Measurements from ENCODE around the gene NELFB. TPM values are rescaled to one million over a fixed set of nuclear protein-coding genes. Genes with fewer than 3 reads are reported as not detected.

NELFB gene
- polyA plus RNA-seq, 4 donors, result 34.7 to 62.5 (median 40.1) TPM

- 90 to 94% (median 91%) methylated on average over 30 to 34 of the region's 34 CpGs for WGBS, 3 donors
- H3K36me3 ChIP-seq (ENCODE audit: control insufficient read depth in 3 of 3, insufficient read depth in 2 of 3, low read depth in 1 of 3, low read length in 3 of 3), result peaks cover 7 to 91% (median 11%) of the 10 kb centered on the region in 3 donors
- H3K4me3 ChIP-seq (ENCODE audit: low read depth in 1 of 3, low read length in 3 of 3), result no peak overlapping the region
- FAIRE-seq (no peak), DNase-seq (no peak)
- peaks cover 0 to 8% (median 3%) of the 10 kb centered on the region in 3 donors for H3K4me1 ChIP-seq (ENCODE audit: control insufficient read depth in 3 of 3, insufficient read depth in 2 of 3, low read depth in 1 of 3, low read length in 2 of 3)
- no peaks in the 10 kb centered on the region for H3K9me3 ChIP-seq (ENCODE audit: control insufficient read depth in 2 of 2, insufficient read depth in 1 of 2, low read depth in 1 of 2, low read length in 1 of 2)
- H3K27ac ChIP-seq (ENCODE audit: low read depth in 1 of 3, low read length in 2 of 3), result no peak overlapping the region
- H3K27me3 ChIP-seq (ENCODE audit: control insufficient read depth in 3 of 3, insufficient read depth in 3 of 3, low read length in 3 of 3), result no peaks in the 10 kb centered on the region
Observed at GRCh38 chr9:137266585-137267453, 11.7 kb downstream of the NELFB start.

- Histone ChIP-seq H3K27ac (ENCODE audit: low read depth in 1 of 3, low read length in 2 of 3) (peak overlapping the region in 1 of 3 donors; percentile 28), H3K9me3 (ENCODE audit: control insufficient read depth in 2 of 2, insufficient read depth in 1 of 2, low read depth in 1 of 2, low read length in 1 of 2) (peaks cover 0 to 2% of the 10 kb centered on the region in 2 donors), H3K4me1 (ENCODE audit: control insufficient read depth in 3 of 3, insufficient read depth in 2 of 3, low read depth in 1 of 3, low read length in 2 of 3) (peaks cover 0 to 8% (median 3%) of the 10 kb centered on the region in 3 donors), H3K4me3 (ENCODE audit: low read depth in 1 of 3, low read length in 3 of 3) (no peak overlapping the region), H3K36me3 (ENCODE audit: control insufficient read depth in 3 of 3, insufficient read depth in 2 of 3, low read depth in 1 of 3, low read length in 3 of 3) (peaks cover 7 to 96% (median 13%) of the 10 kb centered on the region in 3 donors), H3K27me3 (ENCODE audit: control insufficient read depth in 3 of 3, insufficient read depth in 3 of 3, low read length in 3 of 3) (no peaks in the 10 kb centered on the region)
- FAIRE-seq, result no peak
- DNase-seq, result no peak
- WGBS, 3 donors, result 85 to 91% (median 85%) methylated on average over 6 of the region's 6 CpGs
Observed at GRCh38 chr9:137267933-137268355, 12.8 kb downstream of the NELFB start.

GRCh38 chr9:137268538-137269201 lies 13.5 kb downstream of the NELFB start:
- no peak overlapping the region for H3K4me3 ChIP-seq (ENCODE audit: low read depth in 1 of 3, low read length in 3 of 3)
- H3K27ac ChIP-seq (ENCODE audit: low read depth in 1 of 3, low read length in 2 of 3), result peak overlapping the region in 1 of 3 donors; percentile 76
- FAIRE-seq (no peak), DNase-seq (no peak)
- WGBS, 3 donors, result 66 to 72% (median 68%) methylated on average over 19 of the region's 19 CpGs
- peaks cover 7 to 98% (median 13%) of the 10 kb centered on the region in 3 donors for H3K36me3 ChIP-seq (ENCODE audit: control insufficient read depth in 3 of 3, insufficient read depth in 2 of 3, low read depth in 1 of 3, low read length in 3 of 3)
- peaks cover 0 to 2% of the 10 kb centered on the region in 2 donors for H3K9me3 ChIP-seq (ENCODE audit: control insufficient read depth in 2 of 2, insufficient read depth in 1 of 2, low read depth in 1 of 2, low read length in 1 of 2)
- peaks cover 0 to 8% (median 3%) of the 10 kb centered on the region in 3 donors for H3K4me1 ChIP-seq (ENCODE audit: control insufficient read depth in 3 of 3, insufficient read depth in 2 of 3, low read depth in 1 of 3, low read length in 2 of 3)
- H3K27me3 ChIP-seq (ENCODE audit: control insufficient read depth in 3 of 3, insufficient read depth in 3 of 3, low read length in 3 of 3), result no peaks in the 10 kb centered on the region

- Histone ChIP-seq H3K4me1 (ENCODE audit: control insufficient read depth in 3 of 3, insufficient read depth in 2 of 3, low read depth in 1 of 3, low read length in 2 of 3) (peaks cover 1 to 8% (median 4%) of the 10 kb centered on the region in 3 donors), H3K27ac (ENCODE audit: low read depth in 1 of 3, low read length in 2 of 3) (peak overlapping the region in 2 of 3 donors; percentile 8 to 76), H3K36me3 (ENCODE audit: control insufficient read depth in 3 of 3, insufficient read depth in 2 of 3, low read depth in 1 of 3, low read length in 3 of 3) (peaks cover 7 to 98% (median 11%) of the 10 kb centered on the region in 3 donors), H3K27me3 (ENCODE audit: control insufficient read depth in 3 of 3, insufficient read depth in 3 of 3, low read length in 3 of 3) (no peaks in the 10 kb centered on the region), H3K4me3 (ENCODE audit: low read depth in 1 of 3, low read length in 3 of 3) (peak overlapping the region in 1 of 3 donors; percentile 6), H3K9me3 (ENCODE audit: control insufficient read depth in 2 of 2, insufficient read depth in 1 of 2, low read depth in 1 of 2, low read length in 1 of 2) (peaks cover 0 to 2% of the 10 kb centered on the region in 2 donors)
- 21 to 41% (median 37%) methylated on average over 17 of the region's 17 CpGs for WGBS, 3 donors
- peak in 1 of 2 donors; percentile 70 for DNase-seq
- no peak for FAIRE-seq
Observed at GRCh38 chr9:137269231-137269772, 14.2 kb downstream of the NELFB start.

GRCh38 chr9:137270929-137271695 lies 16.0 kb downstream of the NELFB start:
- FAIRE-seq (no peak), DNase-seq (no peak)
- H3K36me3 ChIP-seq (ENCODE audit: control insufficient read depth in 3 of 3, insufficient read depth in 2 of 3, low read depth in 1 of 3, low read length in 3 of 3), result peaks cover 4 to 92% (median 10%) of the 10 kb centered on the region in 3 donors
- H3K4me3 ChIP-seq (ENCODE audit: low read depth in 1 of 3, low read length in 3 of 3), result no peak overlapping the region
- H3K4me1 ChIP-seq (ENCODE audit: control insufficient read depth in 3 of 3, insufficient read depth in 2 of 3, low read depth in 1 of 3, low read length in 2 of 3), result peaks cover 4 to 15% (median 8%) of the 10 kb centered on the region in 3 donors
- H3K27ac ChIP-seq (ENCODE audit: low read depth in 1 of 3, low read length in 2 of 3), result no peak overlapping the region
- no peaks in the 10 kb centered on the region for H3K27me3 ChIP-seq (ENCODE audit: control insufficient read depth in 3 of 3, insufficient read depth in 3 of 3, low read length in 3 of 3)
- peaks cover 0 to 2% of the 10 kb centered on the region in 2 donors for H3K9me3 ChIP-seq (ENCODE audit: control insufficient read depth in 2 of 2, insufficient read depth in 1 of 2, low read depth in 1 of 2, low read length in 1 of 2)
- WGBS, 3 donors, result 82 to 88% (median 85%) methylated on average over 32 of the region's 32 CpGs

- no peak overlapping the region for H3K4me3 ChIP-seq (ENCODE audit: low read depth in 1 of 3, low read length in 3 of 3)
- no peak overlapping the region for H3K27ac ChIP-seq (ENCODE audit: low read depth in 1 of 3, low read length in 2 of 3)
- peaks cover 0 to 2% of the 10 kb centered on the region in 2 donors for H3K9me3 ChIP-seq (ENCODE audit: control insufficient read depth in 2 of 2, insufficient read depth in 1 of 2, low read depth in 1 of 2, low read length in 1 of 2)
- peaks cover 4 to 20% (median 11%) of the 10 kb centered on the region in 3 donors for H3K4me1 ChIP-seq (ENCODE audit: control insufficient read depth in 3 of 3, insufficient read depth in 2 of 3, low read depth in 1 of 3, low read length in 2 of 3)
- FAIRE-seq, result no peak
- WGBS, 3 donors, result 44 to 59% (median 45%) methylated on average over 3 of the region's 3 CpGs
- no peak for DNase-seq
- no peaks in the 10 kb centered on the region for H3K27me3 ChIP-seq (ENCODE audit: control insufficient read depth in 3 of 3, insufficient read depth in 3 of 3, low read length in 3 of 3)
- peaks cover 0 to 91% (median 8%) of the 10 kb centered on the region in 3 donors for H3K36me3 ChIP-seq (ENCODE audit: control insufficient read depth in 3 of 3, insufficient read depth in 2 of 3, low read depth in 1 of 3, low read length in 3 of 3)
Observed at GRCh38 chr9:137271696-137272076, 16.6 kb downstream of the NELFB start.

GRCh38 chr9:137272241-137273094 lies 17.3 kb downstream of the NELFB start:
- Histone ChIP-seq H3K36me3 (ENCODE audit: control insufficient read depth in 3 of 3, insufficient read depth in 2 of 3, low read depth in 1 of 3, low read length in 3 of 3) (peaks cover 0 to 84% (median 8%) of the 10 kb centered on the region in 3 donors), H3K4me3 (ENCODE audit: low read depth in 1 of 3, low read length in 3 of 3) (no peak overlapping the region), H3K4me1 (ENCODE audit: control insufficient read depth in 3 of 3, insufficient read depth in 2 of 3, low read depth in 1 of 3, low read length in 2 of 3) (peaks cover 4 to 28% (median 17%) of the 10 kb centered on the region in 3 donors), H3K9me3 (ENCODE audit: control insufficient read depth in 2 of 2, insufficient read depth in 1 of 2, low read depth in 1 of 2, low read length in 1 of 2) (peaks cover 0 to 2% of the 10 kb centered on the region in 2 donors), H3K27me3 (ENCODE audit: control insufficient read depth in 3 of 3, insufficient read depth in 3 of 3, low read length in 3 of 3) (peaks cover 0 to under 1% (median 0%) of the 10 kb centered on the region in 3 donors), H3K27ac (ENCODE audit: low read depth in 1 of 3, low read length in 2 of 3) (no peak overlapping the region)
- no peak for DNase-seq
- no peak for FAIRE-seq
- WGBS, 3 donors, result 92 to 95% (median 92%) methylated on average over 37 to 39 of the region's 39 CpGs

Measured in small intestine (tissue), 7 donors.